HepG2 (cell line): ENCODE data around the gene AKR1A1. TPM values are rescaled to one million over a fixed set of nuclear protein-coding genes. Genes with fewer than 3 reads are reported as not detected.

Source experiments
- ATAC-seq: fragments of 200-7000 bp; cut with Tn5 transposase; 3 replicates; pipeline ENCODE4 v1.9.1; 2020; ENCODE audit warnings: mild to moderate bottlenecking, moderate library complexity
- BruUV-seq: library from RNA; stranded (reverse); fragments of 400-500 nt; replicated peaks from 2 replicates; lab custom pipeline; 2021; lab: Mats Ljungman, UMichigan
- CTCF ChIA-PET: fragments of 300-600 bp; formaldehyde crosslinking; extraction: SDS; loops from one replicate; lab custom pipeline; 2021; ENCODE audit warnings: low total read pairs, inconsistent platforms, low intra/inter-chr PET ratio; lab: Yijun Ruan, JAX
- POLR2A ChIA-PET: fragments of 350-600 bp; sonication (Branson Sonifier 250); formaldehyde crosslinking; loops from one replicate; lab custom pipeline; 2020; ENCODE audit warnings: antibody characterized with exemption, inconsistent platforms; lab: Yijun Ruan, JAX
- DNase-seq: peaks from one replicate; pipeline ENCODE4 v3.0.0-alpha.2; 2015; ENCODE audit warnings: low spot score
- FAIRE-seq: peaks from 3 replicates; lab custom pipeline; 2011; peaks lifted over from hg19 to GRCh38; lab: Jason Lieb, UNC
- H2AFZ ChIP-seq: one replicate; pipeline ENCODE4 v1.6.1; 2011; ENCODE audit warnings: low read length, inconsistent platforms
- H3K27ac ChIP-seq: fragments of 300-600 bp; 3 replicates; pipeline ENCODE4 v1.8.0; 2011; ENCODE audit warnings: mixed run types, mild to moderate bottlenecking, mixed read lengths, low read length, inconsistent platforms; ENCODE audit not compliant: insufficient read depth; ENCODE audit errors: extremely low read length
- H3K27me3 ChIP-seq, 2 experiments: fragments of 200-600 bp in 1 of 2; 2 replicates in 1 of 2; 3 replicates in 1 of 2; pipeline versions ENCODE4 v1.6.0 to v1.8.0; 2011; ENCODE audit warnings: low read length in 2 of 2, mild to moderate bottlenecking in 2 of 2, moderate library complexity in 2 of 2, inconsistent platforms in 1 of 2; ENCODE audit not compliant: insufficient read depth in 2 of 2, control insufficient read depth in 1 of 2
- H3K36me3 ChIP-seq, 2 experiments: fragments of 200-600 bp in 1 of 2; replicated peaks in 1 of 2; 2 replicates in 1 of 2; 3 replicates in 1 of 2; pipeline versions ENCODE4 v1.5.1 to v1.8.0; 2011; ENCODE audit warnings: low read length in 2 of 2, inconsistent platforms in 1 of 2; ENCODE audit not compliant: insufficient read depth in 2 of 2, control insufficient read depth in 1 of 2
- H3K4me1 ChIP-seq: 2 replicates; pipeline ENCODE4 v1.5.1; 2012; ENCODE audit warnings: low read length, inconsistent platforms; ENCODE audit not compliant: insufficient read depth
- H3K4me2 ChIP-seq: 2 replicates; pipeline ENCODE4 v1.6.0; 2011; ENCODE audit warnings: low read depth, low read length, inconsistent platforms
- H3K4me3 ChIP-seq, 3 experiments: fragments of 200-600 bp in 1 of 3; sonication (generic), shearing (Covaris generic) in 1 of 3; replicated peaks in 1 of 3; 2 replicates each; pipeline ENCODE4 v1.5.1; 2011 to 2016; ENCODE audit warnings: low read length in 3 of 3, inconsistent platforms in 2 of 3, low read depth in 2 of 3, mild to moderate bottlenecking in 2 of 3, control low read depth in 1 of 3, mixed read lengths in 1 of 3; ENCODE audit not compliant: insufficient read depth in 1 of 3
- H3K79me2 ChIP-seq: one replicate; pipeline ENCODE4 v1.6.1; 2011; ENCODE audit warnings: low read length, inconsistent platforms; ENCODE audit not compliant: insufficient read depth
- H3K9ac ChIP-seq: 2 replicates; pipeline ENCODE4 v1.6.0; 2011; ENCODE audit warnings: mild to moderate bottlenecking, low read depth, low read length, inconsistent platforms; ENCODE audit not compliant: insufficient read depth
- H3K9me3 ChIP-seq: 2 replicates; pipeline ENCODE4 v1.5.1; 2012; ENCODE audit warnings: mild to moderate bottlenecking, low read length
- H4K20me1 ChIP-seq: 2 replicates; pipeline ENCODE4 v1.6.0; 2011; ENCODE audit warnings: inconsistent platforms, mild to moderate bottlenecking, low read length, moderate library complexity; ENCODE audit not compliant: insufficient read depth
- ARNTL ChIP-seq: sonication (generic); formaldehyde crosslinking; IDR thresholded peaks from 2 replicates; pipeline ENCODE4 v1.4.0; 2020; ENCODE audit warnings: mild to moderate bottlenecking, missing genetic modification reagents
- ASH2L ChIP-seq: fragments of 300-600, 200-600 bp; sonication (generic); IDR thresholded peaks from 2 replicates; pipeline ENCODE4 v1.7.0; 2017; ENCODE audit warnings: low read depth, mild to moderate bottlenecking, moderate library complexity, mixed read lengths, low read length; ENCODE audit not compliant: insufficient read length
- FOXC1 ChIP-seq: sonication (generic); formaldehyde crosslinking; IDR thresholded peaks from 2 replicates; pipeline ENCODE4 v1.8.0; 2022; ENCODE audit warnings: mild to moderate bottlenecking, missing genetic modification reagents, borderline replicate concordance
- JUNB ChIP-seq: sonication (generic); formaldehyde crosslinking; IDR thresholded peaks from 2 replicates; pipeline ENCODE4 v1.8.0; 2022; ENCODE audit warnings: missing genetic modification reagents, mild to moderate bottlenecking, borderline replicate concordance
- PHF8 ChIP-seq: sonication (generic); formaldehyde crosslinking; IDR thresholded peaks from 2 replicates; pipeline ENCODE4 v1.5.0; 2020; ENCODE audit warnings: missing genetic modification reagents
- POLR2A ChIP-seq, 2 experiments: IDR thresholded peaks; 2 replicates each; pipeline ENCODE4 v1.6.1; 2011; ENCODE audit warnings: low read depth in 2 of 2, low read length in 2 of 2, mild to moderate bottlenecking in 1 of 2, moderate library complexity in 1 of 2; ENCODE audit not compliant: insufficient read depth in 1 of 2
- POLR2AphosphoS2 ChIP-seq: IDR thresholded peaks from 2 replicates; pipeline ENCODE4 v1.6.1; 2011; ENCODE audit warnings: low read depth, low read length, improper control_type of control experiment
- POLR2G ChIP-seq: fragments of 200-400 bp; formaldehyde crosslinking; IDR thresholded peaks from 2 replicates; pipeline ENCODE4 v1.6.1; 2018; ENCODE audit warnings: mild to moderate bottlenecking, low read depth, low read length, moderate library complexity
- RBFOX2 ChIP-seq: fragments of 200-400 bp; formaldehyde crosslinking; IDR thresholded peaks from 2 replicates; pipeline ENCODE4 v1.6.1; 2017; ENCODE audit warnings: low read depth, mild to moderate bottlenecking, low read length
- RBM22 ChIP-seq: fragments of 200-400 bp; formaldehyde crosslinking; optimal IDR thresholded peaks from 2 replicates; pipeline ENCODE3; 2017; ENCODE audit warnings: mild to moderate bottlenecking, low read length, moderate library complexity
- SMAD3 ChIP-seq: sonication (generic); formaldehyde crosslinking; IDR thresholded peaks from 2 replicates; pipeline ENCODE4 v1.4.0; 2020; ENCODE audit warnings: missing genetic modification reagents
- SSRP1 ChIP-seq: IDR thresholded peaks from 2 replicates; pipeline ENCODE4 v1.6.1; 2016; ENCODE audit warnings: control low read depth
- THAP7 ChIP-seq: sonication (generic); formaldehyde crosslinking; IDR thresholded peaks from 2 replicates; pipeline ENCODE4 v1.8.1; 2023; ENCODE audit warnings: mild to moderate bottlenecking, missing genetic modification reagents
- XBP1 ChIP-seq: sonication (generic); formaldehyde crosslinking; IDR thresholded peaks from 2 replicates; pipeline ENCODE4 v1.5.0; 2020; ENCODE audit warnings: missing genetic modification reagents
- ZC3H13 ChIP-seq: sonication (generic); formaldehyde crosslinking; IDR thresholded peaks from 2 replicates; pipeline ENCODE4 v1.8.1; 2023; ENCODE audit warnings: mild to moderate bottlenecking, missing genetic modification reagents, moderate library complexity
- ZNF772 ChIP-seq: sonication (generic); formaldehyde crosslinking; IDR thresholded peaks from 2 replicates; pipeline ENCODE4 v1.5.0; 2020; ENCODE audit warnings: mild to moderate bottlenecking, missing genetic modification reagents
- WGBS: methylation state at CpG from one replicate; pipeline ENCODE4 v1.1.6; 2017; ENCODE audit warnings: low lambda C conversion rate; 5-methylcytosine and 5-hydroxymethylcytosine counted together
- in situ Hi-C: cut with HindIII; loops from 2 replicates; pipeline ENCODE4 v1.10.0; 2017; ENCODE audit warnings: low pct_unique_long_range_greater_than_20kb; ENCODE audit not compliant: extremely low pct_ligation_motif_present
- intact Hi-C: fragments of 100-400 bp; cut with micrococcal nuclease; formaldehyde crosslinking; loops from one replicate; pipeline ENCODE4 v1.10.0; 2022; ENCODE audit not compliant: unreplicated experiment
- polyA plus RNA-seq, 8 experiments: library from polyadenylated mRNA; depleted of rRNA in 3 of 8; stranded (reverse) in 7 of 8; unstranded in 1 of 8; fragments of >200 nt; fragmentation: Illumina TruSeq in 4 of 8; extraction: Trizol in 4 of 8; gene quantifications; 2 replicates each; pipeline versions ENCODE4 v1.2.1 to v1.2.3, GENCODE V29; 2011 to 2016; ENCODE audit warnings: low read depth in 4 of 8, missing spikeins in 1 of 8, mixed read lengths in 1 of 8; ENCODE audit not compliant: insufficient read depth in 1 of 8
- total RNA-seq, 5 experiments: library from RNA; depleted of rRNA; stranded (reverse); fragments of >200 nt; fragmentation: Illumina TruSeq; extraction: Trizol; gene quantifications; 2 replicates each; pipeline ENCODE4 v1.2.3, GENCODE V29; 2016; ENCODE audit warnings: low read depth in 1 of 5

AKR1A1 gene
- total and polyA plus RNA-seq, 2 of the 13 experiments (the other 11 are each of a cell fraction or from before 2014, with no cell fraction given): 181 to 217 TPM

DNA sequence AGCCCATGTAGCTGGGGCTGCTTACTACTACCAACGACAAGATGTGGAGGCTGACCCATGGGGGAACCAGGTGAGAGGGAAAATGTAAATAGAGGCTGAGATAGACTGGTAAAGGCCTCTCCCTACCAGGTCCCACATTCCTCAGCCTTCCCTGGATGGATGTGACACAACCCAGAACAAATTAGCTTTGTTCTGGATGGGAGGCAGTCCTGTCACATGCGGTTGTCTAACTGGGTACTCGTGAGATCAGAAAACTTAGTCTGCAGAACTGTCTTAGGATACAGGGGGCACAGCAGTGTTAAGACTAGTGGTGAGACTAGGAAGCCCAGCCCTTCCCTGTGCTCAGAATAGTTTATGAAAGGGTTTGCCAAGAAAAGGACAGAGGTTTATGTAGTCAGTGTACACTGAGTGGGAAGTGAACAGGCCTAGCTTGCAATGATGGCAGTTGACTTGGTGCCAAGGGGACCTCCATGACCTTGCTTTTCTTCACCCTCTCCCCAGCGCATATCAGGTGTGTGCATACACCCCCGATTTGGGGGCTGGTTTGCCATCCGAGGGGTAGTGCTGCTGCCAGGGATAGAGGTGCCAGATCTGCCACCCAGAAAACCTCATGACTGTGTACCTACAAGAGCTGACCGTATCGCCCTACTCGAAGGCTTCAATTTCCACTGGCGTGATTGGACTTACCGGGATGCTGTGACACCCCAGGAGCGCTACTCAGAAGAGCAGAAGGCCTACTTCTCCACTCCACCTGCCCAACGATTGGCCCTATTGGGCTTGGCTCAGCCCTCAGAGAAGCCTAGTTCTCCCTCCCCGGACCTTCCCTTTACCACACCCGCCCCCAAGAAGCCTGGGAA is 42.1 kb upstream of the AKR1A1 start (continued):
- no peak for TF ChIP-seq THAP7
- no peak for TF ChIP-seq XBP1 (CRISPR knock-in tag)
- TF ChIP-seq ASH2L: no peak
- TF ChIP-seq, all 625 proteins: peak for 46

DNA sequence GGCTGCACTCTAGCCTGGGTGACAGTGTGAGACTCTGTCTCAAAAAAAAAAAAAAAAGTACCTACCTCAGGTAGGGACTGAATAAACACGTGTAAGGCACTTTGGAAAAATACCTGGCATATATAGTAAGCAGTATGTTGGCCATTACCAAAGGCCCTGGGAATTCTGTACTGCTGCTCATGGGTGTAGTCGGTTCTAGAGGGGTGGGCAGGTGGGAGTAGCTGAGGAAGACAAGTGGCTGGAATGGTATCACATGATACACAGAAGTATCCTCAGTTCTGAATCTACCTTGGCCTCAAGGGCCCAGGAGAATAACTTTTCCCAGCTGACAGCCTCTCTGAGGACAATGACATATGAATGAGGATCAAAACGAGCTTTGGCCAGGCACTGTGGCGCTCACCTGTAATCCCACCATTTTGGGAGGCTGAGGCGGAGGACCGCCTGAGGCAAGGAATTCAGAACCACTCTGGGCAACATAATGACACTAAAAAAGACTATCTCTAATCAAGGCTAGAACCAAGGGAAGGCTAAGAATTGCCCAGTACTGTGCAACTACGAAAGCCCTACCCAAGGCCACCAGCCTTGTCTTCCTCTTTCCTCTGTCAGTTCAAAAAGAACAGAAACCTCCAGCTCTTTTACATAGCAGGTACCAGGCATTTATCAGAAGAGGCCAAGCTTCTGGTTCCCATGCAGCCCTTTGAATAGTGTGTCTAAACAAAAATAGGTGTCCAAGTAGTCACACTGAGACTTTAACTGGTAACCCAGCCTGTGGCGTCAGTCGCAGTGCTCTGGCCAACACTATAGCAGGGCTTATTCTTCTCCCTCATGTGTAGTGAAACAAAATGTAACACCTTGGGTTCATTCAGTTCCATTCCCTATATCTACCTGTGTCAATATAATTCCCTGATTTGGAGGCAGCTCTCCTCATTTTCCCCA is 40.3 kb upstream of the AKR1A1 start:
- WGBS: 84% methylated on average over 9 of the region's 9 CpGs
- peaks cover 12% of the 10 kb centered on the region for H3K79me2 ChIP-seq
- TSS peak; percentile 47 for BruUV-seq
- H3K9me3 ChIP-seq: no peaks in the 10 kb centered on the region
- ATAC-seq (no peak), DNase-seq (no peak), FAIRE-seq (no peak)
- H3K27me3 ChIP-seq: no peaks in the 10 kb centered on the region
- no peak overlapping the region for H3K9ac ChIP-seq
- H3K36me3 ChIP-seq: peaks cover 30 to 60% of the 10 kb centered on the region in 2 experiments
- in situ Hi-C loops (loop anchor here (5.0 kb wide), 1 partner anchor 57 kb away; no protein-coding TSS in a partner anchor), intact Hi-C loops (no loop called here)
- no peak overlapping the region for H3K4me2 ChIP-seq
- peaks cover 31% of the 10 kb centered on the region for H4K20me1 ChIP-seq
- TF ChIP-seq PHF8 (CRISPR knock-in tag): no peak
- TF ChIP-seq SMAD3 (CRISPR knock-in tag): no peak
- TF ChIP-seq ZC3H13: 0 out of 2 replicates have a peak, but pooled peaks have one; percentile 33
- TF ChIP-seq RBFOX2: peak; percentile 77
- TF ChIP-seq JUNB: no peak
- peak; percentile 57 for TF ChIP-seq POLR2G
- TF ChIP-seq SSRP1 (CRISPR knock-in tag): 0 out of 2 replicates have a peak, but pooled peaks have one; percentile 24
- TF ChIP-seq ARNTL: no peak
- TF ChIP-seq FOXC1 (CRISPR knock-in tag): no peak
- peak; percentile 85 for TF ChIP-seq RBM22
- peak; percentile 16 to 54; a peak in 3 of 4 replicates for TF ChIP-seq POLR2A (IDR thresholded peaks at IDR 0.05; ENCODE audit: insufficient read depth in 1 of 2, low read depth in 2 of 2, low read length in 2 of 2)
- no peak for TF ChIP-seq ZNF772 (CRISPR knock-in tag)
- 0 out of 2 replicates have a peak, but pooled peaks have one; percentile 40 for TF ChIP-seq POLR2AphosphoS2
- H3K4me3 ChIP-seq: no peak overlapping the region
- H3K4me1 ChIP-seq: peaks cover 45% of the 10 kb centered on the region
- H2AFZ ChIP-seq: no peak overlapping the region
- CTCF ChIA-PET: interaction anchor here (3.6 kb wide), 1 partner anchor 59 kb away, joined by 49 read pairs; no protein-coding TSS in a partner anchor
- POLR2A ChIA-PET: interaction anchor here (1.0 to 8.0 kb wide), 7 partner anchors 9 to 59 kb away, joined by 3 to 110 read pairs (median 18); partner anchors contain the start of genes CCDC163, MMACHC, PRDX1 and TESK2
- peak overlapping the region; percentile 8 for H3K27ac ChIP-seq
